ENCODE results near the gene CNDP1. TPM values are rescaled to one million over a fixed set of nuclear protein-coding genes. Genes with fewer than 3 reads are reported as not detected.

CNDP1 gene
- total RNA-seq, 1 experiment from 2014 or later: not detected

GRCh38 chr18:74579496-74580065 is 45.3 kb downstream of the CNDP1 start:
- DNase-seq (ENCODE audit: low read depth): peak; percentile 6

GRCh38 chr18:74582642-74583041 is 48.3 kb downstream of the CNDP1 start:
- no peak for DNase-seq (ENCODE audit: low read depth)

- no peak for DNase-seq (ENCODE audit: low read depth)
Measured at GRCh38 chr18:74587441-74587840, 53.1 kb downstream of the CNDP1 start.

- DNase-seq (ENCODE audit: low read depth): no peak
Measured at GRCh38 chr18:74589021-74589420, 54.7 kb downstream of the CNDP1 start.

- no peak for DNase-seq (ENCODE audit: low read depth)
Measured at GRCh38 chr18:74589811-74590210, 55.5 kb downstream of the CNDP1 start.

- no peak for DNase-seq (ENCODE audit: low read depth)
Measured at GRCh38 chr18:74590671-74591070, 56.4 kb downstream of the CNDP1 start.

GRCh38 chr18:74595431-74595830 is 61.1 kb downstream of the CNDP1 start:
- DNase-seq (ENCODE audit: low read depth): no peak

GRCh38 chr18:74597034-74597661 is 62.8 kb downstream of the CNDP1 start:
- no peak for DNase-seq (ENCODE audit: low read depth)

GRCh38 chr18:74597662-74598349 is 63.5 kb downstream of the CNDP1 start, which contains the start of gene ZNF407:
ZNF407 (plus strand) TSS chr18:74597870; CDS start chr18:74631020, 33,150 bp downstream.
- DNase-seq (ENCODE audit: low read depth): peak; percentile 83

- peak; percentile 57 for DNase-seq (ENCODE audit: low read depth)
Measured at GRCh38 chr18:74598350-74599001, 64.2 kb downstream of the CNDP1 start.

- DNase-seq (ENCODE audit: low read depth): no peak
Measured at GRCh38 chr18:74604361-74604760, 70.1 kb downstream of the CNDP1 start.

GRCh38 chr18:74604774-74605173 is 70.5 kb downstream of the CNDP1 start:
- no peak for DNase-seq (ENCODE audit: low read depth)

- DNase-seq (ENCODE audit: low read depth): no peak
Measured at GRCh38 chr18:74608681-74609080, 74.4 kb downstream of the CNDP1 start.

GRCh38 chr18:74609535-74609934 is 75.2 kb downstream of the CNDP1 start:
- DNase-seq (ENCODE audit: low read depth): peak; percentile 66

GRCh38 chr18:74610051-74610615 is 75.8 kb downstream of the CNDP1 start:
- no peak for DNase-seq (ENCODE audit: low read depth)

- DNase-seq (ENCODE audit: low read depth): no peak
Measured at GRCh38 chr18:74610860-74611259, 76.6 kb downstream of the CNDP1 start.

- no peak for DNase-seq (ENCODE audit: low read depth)
Measured at GRCh38 chr18:74611765-74612164, 77.5 kb downstream of the CNDP1 start.

- no peak for DNase-seq (ENCODE audit: low read depth)
Measured at GRCh38 chr18:74613381-74613780, 79.1 kb downstream of the CNDP1 start.

- DNase-seq (ENCODE audit: low read depth): no peak
Measured at GRCh38 chr18:74616494-74616893, 82.2 kb downstream of the CNDP1 start.

GRCh38 chr18:74617486-74617885 is 83.2 kb downstream of the CNDP1 start:
- no peak for DNase-seq (ENCODE audit: low read depth)

- DNase-seq (ENCODE audit: low read depth): no peak
Measured at GRCh38 chr18:74622072-74622471, 87.8 kb downstream of the CNDP1 start.

Measured in HT1080 (cell line).